Suppressor macrophage (primary cell): ENCODE results near the gene SLC66A3.

Experiments
- DNase-seq, 4 experiments: peaks; one replicate each; pipeline ENCODE4 v3.0.0-alpha.2; 2020 to 2022

Gene SLC66A3

GRCh38 chr2:11220445-11220844, 65.2 kb downstream of the SLC66A3 start:
- no peak for DNase-seq

DNA sequence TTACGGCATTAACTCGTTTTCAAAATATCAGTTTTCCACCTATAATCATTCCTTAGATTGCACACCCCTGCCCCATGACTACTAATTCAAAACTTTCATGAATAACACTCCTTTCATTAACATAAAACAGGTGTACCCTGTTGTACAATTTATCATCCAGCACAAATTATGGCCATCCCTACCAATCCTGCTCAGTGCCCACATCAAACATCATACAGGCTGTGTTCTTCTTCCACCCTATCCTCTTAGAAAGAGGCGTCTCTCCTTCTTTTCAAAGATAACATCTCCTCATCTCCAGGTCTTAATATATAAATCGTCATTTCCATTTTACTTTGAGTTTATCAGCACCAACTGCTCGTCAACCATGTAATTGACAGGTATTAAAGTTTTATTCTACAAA, 67.6 kb downstream of the SLC66A3 start:
- DNase-seq = no peak

DNA sequence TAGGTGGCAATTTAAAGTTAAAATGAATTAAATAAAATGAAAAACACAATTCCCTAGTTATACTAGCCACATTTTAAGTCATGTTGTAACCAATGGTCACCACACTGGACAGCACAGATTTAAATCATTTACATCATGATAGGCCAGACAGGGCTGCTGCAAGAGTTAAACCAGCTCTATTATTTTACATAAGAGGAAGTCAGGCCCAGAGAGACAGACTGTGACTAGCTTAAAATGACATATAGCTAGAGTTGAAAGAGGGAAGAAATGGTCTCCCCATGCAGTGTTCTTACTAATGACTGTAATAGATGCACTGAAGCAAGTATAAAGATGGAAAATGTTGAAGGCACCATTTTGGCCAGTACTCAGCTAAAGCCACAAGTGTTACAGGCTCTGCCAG, 69.6 kb downstream of the SLC66A3 start:
- peak; percentile 40 to 74 (median 57) for DNase-seq

DNA sequence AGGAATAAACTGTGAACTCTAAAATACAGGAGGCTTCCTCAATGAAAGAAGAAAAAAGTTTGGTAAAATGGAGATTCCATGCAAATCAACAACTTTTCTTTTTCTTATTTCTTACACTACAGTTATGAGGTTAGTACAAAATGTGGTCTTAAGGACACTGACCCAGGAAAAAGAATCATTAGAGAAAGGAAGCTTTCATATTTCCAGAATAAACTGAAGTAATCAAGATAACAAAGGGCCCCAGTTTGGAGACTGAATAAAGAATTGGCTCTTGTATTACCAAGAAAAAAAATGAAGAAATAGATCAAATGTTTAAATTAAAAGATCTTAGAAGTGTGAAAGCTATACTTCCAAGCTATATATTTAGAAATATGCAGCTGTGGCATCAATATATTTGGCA, 72.3 kb downstream of the SLC66A3 start:
- DNase-seq = no peak
